Right lobe of liver (tissue), 4 donors: ENCODE data around the gene KCTD12.

ENCODE experiments used
- CTCF ChIP-seq, 4 donors: fragments of 200-600 bp in 3 of 4; fragments of 450-650 bp in 1 of 4; IDR thresholded peaks; one replicate each; pipeline versions ENCODE4 v1.5.1 to v1.8.0; 2016 to 2022; ENCODE audit warnings: antibody characterized with exemption in 4 of 4, mild to moderate bottlenecking in 2 of 4
- POLR2A ChIP-seq: fragments of 450-650 bp; IDR thresholded peaks from one replicate; pipeline ENCODE4 v1.6.1; 2017; ENCODE audit warnings: antibody characterized with exemption, mild to moderate bottlenecking
- donor health status: DM: no; HTN: no; CAD: no.
- donor health status: DM: no; HTN: no; CAD: no.
- donor health status: DM: no; HTN: yes; CAD: no.

- TF ChIP-seq POLR2A (no peak), CTCF (IDR thresholded peaks at IDR 0.05) (no peak)
Observed at GRCh38 chr13:76904507-76904906, 18.3 kb upstream of the KCTD12 start.
